HepG2 (cell line): Measurements from ENCODE around the gene CDCA5.

ENCODE experiments used
- BRCA1 ChIP-seq: sonication (generic); formaldehyde crosslinking; IDR thresholded peaks from 2 replicates; pipeline ENCODE4 v1.4.0; 2020; ENCODE audit warnings: missing genetic modification reagents
- CEBPB ChIP-seq: IDR thresholded peaks from 2 replicates; pipeline ENCODE4 v1.6.1; 2011; ENCODE audit warnings: low read depth, low read length, improper control_type of control experiment, borderline replicate concordance
- CTCF ChIP-seq: sonication (generic); formaldehyde crosslinking; IDR thresholded peaks from 2 replicates; pipeline ENCODE4 v1.5.0; 2020; ENCODE audit warnings: mild to moderate bottlenecking, missing genetic modification reagents, moderate library complexity
- EHMT2 ChIP-seq: fragments of 200-600 bp; sonication (generic); IDR thresholded peaks from 2 replicates; pipeline ENCODE4 v1.7.0; 2017; ENCODE audit warnings: antibody characterized with exemption, low read depth, low read length, borderline replicate concordance
- ERF ChIP-seq: IDR thresholded peaks from 2 replicates; pipeline ENCODE4 v1.6.1; 2018; ENCODE audit warnings: missing biosample characterization, missing genetic modification reagents
- HCFC1 ChIP-seq: fragments of 150-350 bp; IDR thresholded peaks from 2 replicates; pipeline ENCODE4 v1.6.1; 2014; ENCODE audit warnings: low read depth, low read length
- MEIS1 ChIP-seq: sonication (generic); formaldehyde crosslinking; IDR thresholded peaks from 2 replicates; pipeline ENCODE4 v1.9.0; 2021; ENCODE audit warnings: mild to moderate bottlenecking, missing genetic modification reagents, moderate library complexity, borderline replicate concordance
- NR3C1 ChIP-seq: sonication (generic); formaldehyde crosslinking; IDR thresholded peaks from 2 replicates; pipeline ENCODE4 v1.4.0; 2020; ENCODE audit warnings: missing genetic modification reagents
- POLR2A ChIP-seq, 2 experiments: IDR thresholded peaks; 2 replicates each; pipeline ENCODE4 v1.6.1; 2011; ENCODE audit warnings: low read depth in 2 of 2, low read length in 2 of 2, mild to moderate bottlenecking in 1 of 2, moderate library complexity in 1 of 2; ENCODE audit not compliant: insufficient read depth in 1 of 2
- TAF1 ChIP-seq: sonication (generic); formaldehyde crosslinking; IDR thresholded peaks from 2 replicates; pipeline ENCODE4 v1.4.0; 2020; ENCODE audit warnings: missing genetic modification reagents
- TCF7L2 ChIP-seq: IDR thresholded peaks from 2 replicates; pipeline ENCODE4 v1.6.1; 2011; ENCODE audit warnings: mild to moderate bottlenecking, low read depth, low read length, moderate library complexity
- TIGD3 ChIP-seq: sonication (generic); formaldehyde crosslinking; IDR thresholded peaks from 2 replicates; pipeline ENCODE4 v1.5.1; 2020; ENCODE audit warnings: mild to moderate bottlenecking, missing genetic modification reagents, borderline replicate concordance
- ZBTB33 ChIP-seq: sonication (generic); formaldehyde crosslinking; IDR thresholded peaks from 2 replicates; pipeline ENCODE4 v1.4.0; 2020; ENCODE audit warnings: missing genetic modification reagents
- ZNF318 ChIP-seq: sonication (generic); formaldehyde crosslinking; IDR thresholded peaks from 2 replicates; pipeline ENCODE4 v1.4.0; 2020; ENCODE audit warnings: mild to moderate bottlenecking, missing genetic modification reagents

GRCh38 chr11:65109231-65110198 is 25.7 kb upstream of the CDCA5 start:
- TF ChIP-seq MEIS1 (CRISPR knock-in tag) (no peak), CTCF (CRISPR knock-in tag) (no peak), NR3C1 (CRISPR knock-in tag) (no peak), ZBTB33 (CRISPR knock-in tag) (no peak), HCFC1 (no peak), ERF (CRISPR knock-in tag) (no peak), POLR2A (IDR thresholded peaks at IDR 0.05; ENCODE audit: insufficient read depth in 1 of 2, low read depth in 2 of 2, low read length in 2 of 2) (no peak), ZNF318 (CRISPR knock-in tag) (no peak), TCF7L2 (no peak), CEBPB (no peak), BRCA1 (no peak), TAF1 (CRISPR knock-in tag) (no peak), TIGD3 (no peak), EHMT2 (no peak)
